Left lobe of liver (tissue), 2 donors: ENCODE data around the gene ATP5MC2. TPM values are rescaled to one million over a fixed set of nuclear protein-coding genes. Genes with fewer than 3 reads are reported as not detected.
"Not testable (repeated sequence)": the region's sequence is repeated elsewhere in the genome, so short reads cannot be mapped to it uniquely, and the experiment has no call there.

Experiments used
- ATAC-seq: fragments of 200-7000 bp; cut with Tn5 transposase; one replicate; pipeline ENCODE4 v1.9.1; 2020; ENCODE audit warnings: mild to moderate bottlenecking, moderate library complexity
- DNase-seq: peaks from one replicate; pipeline ENCODE4 v3.0.0-alpha.2; 2020; ENCODE audit warnings: low spot score
- total RNA-seq: library from RNA; stranded (reverse); gene quantifications from one replicate; pipeline ENCODE4 v1.2.1, GENCODE V29; 2021
- donor health status: DM: no; HTN: no; CAD: no; lungs with moderate emphysema.
- donor health status: DM: no; HTN: yes; CAD: no.

ATP5MC2 gene
- total RNA-seq, 1 donor from 2014 or later = 118 TPM

DNA sequence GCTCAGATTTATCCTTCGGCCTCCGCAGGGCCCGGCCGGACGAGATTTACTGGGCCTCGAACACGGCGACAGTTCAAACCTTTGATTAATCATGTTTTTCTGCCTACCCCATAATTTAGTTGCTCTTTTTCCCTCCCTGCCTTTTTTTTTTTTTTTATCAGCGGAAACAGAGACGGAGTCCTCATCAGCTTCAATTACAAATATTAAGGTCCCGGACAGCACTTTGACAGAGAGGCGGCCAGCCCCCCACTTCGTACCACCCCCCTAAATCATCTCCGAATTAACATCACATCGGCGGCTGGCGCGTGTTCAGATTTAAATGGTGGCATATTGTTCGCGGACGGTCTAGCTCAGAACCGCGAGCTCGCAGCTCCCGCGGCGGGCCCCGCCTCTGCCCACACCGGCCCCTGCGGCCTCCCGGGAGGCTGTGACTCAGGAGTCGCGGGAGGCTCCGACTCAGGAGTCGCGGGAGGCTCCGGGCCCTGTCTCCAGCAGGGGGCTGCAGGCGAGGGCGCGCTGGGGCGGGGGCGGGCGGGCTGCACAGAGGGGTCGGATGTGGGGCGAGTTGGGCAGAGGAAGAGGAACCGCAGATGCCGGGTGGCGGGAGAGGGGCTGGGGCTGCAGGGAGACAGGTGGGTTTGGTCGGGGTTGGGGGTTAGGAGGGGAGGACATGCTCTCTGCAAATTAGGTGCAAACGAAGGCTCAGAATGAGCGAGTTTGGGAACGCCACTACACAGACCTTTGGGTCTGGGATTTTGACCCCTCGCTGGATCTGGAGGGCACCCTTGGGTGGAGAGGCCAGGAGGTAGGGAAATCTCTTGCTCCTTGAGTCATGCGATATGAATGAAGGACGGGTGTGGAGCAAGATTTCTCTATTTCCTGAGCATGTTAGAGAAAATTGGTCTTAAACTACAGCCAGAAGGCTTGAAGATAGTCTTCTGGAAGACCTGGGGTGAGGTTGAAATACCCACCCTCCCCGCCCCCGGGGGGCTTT is 19.6 kb upstream of the ATP5MC2 start:
- peak; percentile 25 for ATAC-seq

GRCh38 chr12:53694756-53695151 is 18.9 kb upstream of the ATP5MC2 start:
- ATAC-seq = no peak
- DNase-seq = no peak

More for the DNA sequence above, 19.6 kb upstream of the ATP5MC2 start:
- no peak for DNase-seq

GRCh38 chr12:53688134-53688533 is 12.3 kb upstream of the ATP5MC2 start:
- DNase-seq (no peak), ATAC-seq (no peak)

DNA sequence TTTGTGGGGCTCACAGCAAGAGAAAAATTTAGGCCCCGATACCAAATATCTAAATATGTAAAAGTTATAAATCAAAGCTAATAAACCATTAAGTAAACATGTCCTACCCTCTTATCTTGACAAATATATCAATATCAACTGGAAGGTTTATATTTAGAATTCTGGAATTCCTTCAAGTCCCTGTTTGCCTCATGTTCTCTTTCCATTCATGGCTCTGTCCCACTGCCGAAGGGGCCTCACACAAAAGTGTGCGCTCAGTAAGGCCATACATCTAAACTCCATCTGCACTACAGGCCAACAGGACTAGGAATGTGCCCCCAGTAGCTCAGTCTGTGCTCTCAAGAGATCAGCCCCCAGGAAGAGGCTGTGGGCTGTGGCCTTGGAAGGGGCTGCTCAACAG is 10.6 kb upstream of the ATP5MC2 start:
- ATAC-seq = no peak
- no peak for DNase-seq

- no peak for ATAC-seq
- no peak for DNase-seq
Observed at GRCh38 chr12:53684654-53685220, 8.9 kb upstream of the ATP5MC2 start.

DNA sequence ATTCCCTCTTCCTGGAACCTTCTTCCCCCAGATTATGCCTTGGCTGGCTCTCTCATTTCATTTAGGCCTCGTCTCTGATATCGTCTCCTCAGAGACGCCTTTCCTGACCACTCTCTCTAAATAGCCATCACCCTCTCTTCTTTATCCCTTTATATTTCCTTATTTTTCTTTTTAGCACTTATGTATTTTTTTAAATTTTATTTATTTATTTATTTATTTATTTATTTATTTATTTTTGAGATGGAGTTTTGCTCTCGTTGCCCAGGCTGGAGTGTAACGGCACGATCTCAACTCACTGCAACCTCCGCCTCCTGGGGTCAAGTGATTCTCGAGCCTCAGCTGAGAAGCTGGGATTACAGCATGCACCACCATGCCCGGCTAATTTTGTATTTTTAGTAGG is 8.1 kb upstream of the ATP5MC2 start:
- DNase-seq (no peak), ATAC-seq (no peak)

- ATAC-seq = no peak
- no peak for DNase-seq
Observed at GRCh38 chr12:53683494-53683893, 7.6 kb upstream of the ATP5MC2 start.

GRCh38 chr12:53680061-53680460 is 4.2 kb upstream of the ATP5MC2 start:
- ATAC-seq, DNase-seq: not testable (repeated sequence)

DNA sequence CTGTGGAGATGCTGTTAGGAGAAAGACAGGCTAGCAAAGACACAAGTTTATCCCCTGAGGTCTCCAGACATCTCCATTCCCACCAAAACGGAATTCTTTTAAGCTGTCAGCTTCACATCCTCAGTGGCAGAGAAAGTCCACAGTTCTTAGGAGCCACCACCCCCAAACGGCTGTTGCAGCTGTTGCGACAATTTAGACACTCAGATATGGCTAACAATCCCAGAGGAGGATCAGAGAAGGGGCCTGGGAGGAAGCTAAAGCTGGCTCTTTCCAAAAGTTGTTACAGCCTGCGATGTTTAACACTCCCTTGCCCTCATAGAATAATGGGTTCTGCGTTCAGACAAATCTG is 1.9 kb upstream of the ATP5MC2 start:
- DNase-seq = no peak
- ATAC-seq = no peak

DNA sequence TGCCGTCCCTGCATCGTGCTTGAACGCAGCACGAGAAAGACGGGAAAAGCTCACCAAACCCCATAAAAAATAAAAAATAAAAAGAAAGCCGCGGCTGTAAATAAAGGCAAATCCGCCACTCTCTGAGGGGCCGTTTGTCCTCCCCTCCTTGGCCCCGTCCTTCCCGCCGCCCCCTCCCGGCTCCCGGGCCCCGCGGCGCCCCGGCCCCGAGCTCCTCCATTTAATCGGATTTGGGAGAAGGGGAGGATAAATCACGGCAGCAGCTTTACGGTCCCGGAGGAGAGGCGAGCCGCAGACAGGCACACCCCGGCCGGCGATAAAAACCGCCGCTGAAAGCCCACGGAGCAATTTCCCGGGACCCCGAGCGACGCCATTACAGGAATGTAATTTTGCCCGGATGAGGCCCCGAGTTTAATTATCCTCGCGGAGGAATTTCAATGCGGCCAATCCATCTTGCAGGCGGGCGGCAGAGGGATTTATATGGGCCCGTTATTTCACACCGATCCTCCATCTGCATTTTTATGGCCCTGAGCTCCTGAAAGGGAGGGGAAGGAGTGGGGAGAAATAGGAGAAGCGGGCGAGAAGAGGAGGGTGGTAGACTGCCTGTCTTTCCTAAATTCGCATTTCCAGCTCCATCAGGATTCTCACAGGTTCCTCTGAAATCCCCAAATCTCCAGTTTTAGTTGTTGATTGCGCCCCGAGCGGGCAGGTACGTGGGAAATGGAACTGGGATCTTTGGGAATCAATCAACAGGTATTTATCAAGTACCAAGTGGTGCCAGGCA is 1.3 kb upstream of the ATP5MC2 start:
- DNase-seq = no peak

GRCh38 chr12:53676656-53677015 is 753 bp upstream of the ATP5MC2 start:
- peak; percentile 52 for DNase-seq

More for the DNA sequence above, 1.3 kb upstream of the ATP5MC2 start:
- ATAC-seq = no peak

DNA sequence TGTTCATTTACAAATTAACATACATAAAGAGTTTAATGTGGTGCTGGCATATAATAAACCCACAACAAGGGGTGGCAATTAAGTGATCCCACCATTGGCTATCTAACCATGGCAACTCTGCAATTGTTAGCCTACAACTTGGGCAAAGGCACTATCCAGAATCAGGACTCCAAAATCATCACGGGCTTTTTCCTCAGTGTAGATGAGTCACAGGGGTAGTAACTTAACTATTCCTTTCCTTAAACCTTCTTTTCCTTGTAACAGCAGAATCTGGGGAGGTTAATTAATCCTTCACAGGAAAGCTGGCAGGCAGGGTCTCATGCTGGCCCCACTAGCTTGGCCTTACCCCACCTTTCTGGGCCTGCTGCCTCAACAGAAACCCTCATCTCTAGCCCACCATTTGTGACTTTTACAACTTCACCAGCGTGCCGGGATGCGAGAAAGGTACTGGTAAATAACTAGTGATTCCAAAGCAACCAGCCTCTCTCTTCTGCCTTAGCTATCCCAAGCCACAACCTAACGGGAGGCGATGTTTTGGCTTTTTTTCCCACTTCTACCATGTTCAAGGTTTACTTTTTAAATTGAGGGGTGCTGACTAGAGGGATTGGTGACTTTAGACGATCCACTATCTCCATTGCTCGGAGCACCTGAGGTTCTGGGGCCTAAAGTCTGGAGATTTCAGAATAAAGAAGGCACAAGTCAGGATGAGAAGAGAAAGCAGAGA is 744 bp downstream of the ATP5MC2 start:
- ATAC-seq (no peak), DNase-seq (no peak)

More at GRCh38 chr12:53676656-53677015, 753 bp upstream of the ATP5MC2 start:
- ATAC-seq = peak; percentile 42

- ATAC-seq = no peak
- DNase-seq = no peak
Observed at GRCh38 chr12:53670971-53671370, 4.9 kb downstream of the ATP5MC2 start.

DNA sequence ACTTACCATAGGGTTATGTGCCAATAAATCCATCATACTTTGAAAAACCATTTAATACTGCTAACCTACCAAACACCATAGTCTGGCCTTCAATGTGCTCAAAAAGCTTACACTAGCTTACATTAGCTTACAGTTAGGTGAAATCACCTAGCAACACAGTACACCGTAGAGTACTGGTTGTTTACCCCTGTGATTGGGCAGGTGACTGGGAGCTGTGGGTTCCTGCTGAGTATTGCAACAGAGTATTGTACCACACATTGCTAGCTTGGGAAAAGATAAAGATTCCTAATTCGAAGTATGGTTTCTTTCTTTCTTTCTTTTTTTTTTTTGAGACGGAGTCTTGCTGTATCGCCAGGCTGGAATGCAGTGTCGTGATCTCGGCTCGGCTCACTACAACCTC is 5.6 kb downstream of the ATP5MC2 start:
- no peak for DNase-seq
- ATAC-seq = no peak

DNA sequence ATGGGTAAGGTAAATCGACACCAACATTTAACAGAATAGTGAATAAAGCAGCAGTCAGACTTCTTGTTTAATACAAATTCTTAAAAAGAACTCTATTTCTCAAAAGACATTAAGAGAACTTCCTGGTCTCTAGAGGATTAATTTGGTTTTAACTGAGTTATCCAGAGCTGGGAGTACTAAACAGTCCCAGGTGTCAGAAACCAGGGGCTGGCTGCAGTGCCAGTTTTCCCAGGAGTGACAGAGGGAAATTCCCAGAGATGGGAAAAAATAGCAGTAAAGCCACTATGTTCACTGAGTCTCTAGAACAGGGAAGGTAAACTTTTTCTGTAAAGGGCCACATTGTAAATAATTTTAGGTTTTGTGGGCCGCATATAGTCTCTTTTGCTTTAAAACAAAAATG is 8.8 kb downstream of the ATP5MC2 start:
- no peak for ATAC-seq
- no peak for DNase-seq

DNA sequence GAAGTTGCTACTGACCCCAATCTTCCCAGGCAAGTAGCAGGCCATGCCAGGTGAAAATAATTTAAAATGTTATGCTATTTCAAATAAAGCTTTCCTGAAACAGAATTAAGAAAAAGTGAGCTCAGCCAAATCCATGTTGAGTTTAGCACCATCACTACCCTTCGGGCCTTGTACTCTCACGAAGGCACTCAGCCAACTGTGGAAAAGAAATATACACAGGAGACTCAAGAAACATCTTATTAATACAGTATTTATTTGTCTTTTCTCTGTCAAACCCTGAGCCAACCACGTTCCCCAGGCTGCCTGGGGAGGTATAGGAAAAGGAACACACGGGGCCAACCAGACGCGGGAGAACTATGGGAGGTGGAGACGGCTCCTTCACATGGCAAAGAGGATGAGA is 10.9 kb downstream of the ATP5MC2 start:
- DNase-seq (no peak), ATAC-seq (no peak)

DNA sequence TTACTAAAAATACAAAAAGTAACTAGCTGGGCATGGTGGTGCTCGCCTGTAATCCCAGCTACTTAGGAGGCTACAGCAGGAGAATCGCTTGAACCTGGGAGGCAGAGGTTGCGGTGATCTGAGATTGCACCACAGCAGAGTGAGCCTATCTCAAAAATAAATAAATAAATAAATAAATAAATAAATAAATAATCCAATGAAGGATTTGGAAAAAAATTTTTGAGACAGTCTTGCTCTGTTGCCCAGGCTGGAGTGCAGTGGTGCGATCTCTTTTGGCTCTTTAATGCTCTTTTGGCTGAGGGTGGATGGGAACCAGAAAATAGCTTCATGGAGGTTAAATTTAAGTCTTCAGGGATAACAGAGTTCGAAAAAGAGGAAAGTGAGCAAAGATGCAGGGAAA is 11.7 kb downstream of the ATP5MC2 start:
- ATAC-seq (no peak), DNase-seq (no peak)

GRCh38 chr12:53660041-53660440 is 15.8 kb downstream of the ATP5MC2 start:
- no peak for DNase-seq
- no peak for ATAC-seq

GRCh38 chr12:53659571-53659981 is 16.3 kb downstream of the ATP5MC2 start:
- DNase-seq (no peak), ATAC-seq (peak; percentile 62)

DNA sequence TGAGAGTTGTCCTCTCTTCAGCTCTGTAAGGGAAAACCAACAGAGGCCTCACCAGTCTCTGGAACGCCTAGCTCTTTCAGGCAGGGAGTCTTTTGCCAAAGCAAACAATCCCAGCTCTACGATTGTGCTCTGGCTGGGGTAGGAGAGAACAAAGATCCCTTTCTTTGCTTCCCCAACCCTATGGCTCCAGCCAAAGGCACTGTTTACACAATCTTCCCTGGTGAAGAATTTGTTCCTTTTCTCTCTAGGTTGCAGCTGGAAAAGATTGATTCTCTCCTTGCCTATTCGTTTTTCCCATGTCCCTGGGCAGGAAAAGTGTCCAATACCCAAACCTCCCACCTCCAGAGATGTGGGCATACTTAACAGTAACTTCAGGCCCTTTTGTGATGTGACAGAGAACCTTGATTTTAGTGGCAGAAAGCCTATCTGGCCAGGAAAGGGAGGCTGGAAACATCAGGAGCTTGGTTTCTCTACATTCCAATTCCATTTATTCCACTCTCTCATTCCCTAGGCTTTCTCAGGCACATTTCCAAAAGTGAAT is 16.8 kb downstream of the ATP5MC2 start:
- DNase-seq (peak; percentile 82), ATAC-seq (peak; percentile 97)

GRCh38 chr12:53657041-53657440 is 18.8 kb downstream of the ATP5MC2 start:
- DNase-seq (no peak), ATAC-seq (no peak)
